Liver (tissue), 9 donors: ENCODE data around the gene FOXF2. TPM values are rescaled to one million over a fixed set of nuclear protein-coding genes. Genes with fewer than 3 reads are reported as not detected.

Experiments used
- DNase-seq: peaks from one replicate; pipeline ENCODE4 v3.0.0-alpha.2; 2017; ENCODE audit warnings: low spot score
- H3K27ac ChIP-seq, 2 donors: one replicate each; pipeline ENCODE4 v1.7.0; 2013; ENCODE audit warnings: inconsistent platforms in 2 of 2, low read length in 2 of 2, control low read depth in 1 of 2, low read depth in 1 of 2, mild to moderate bottlenecking in 1 of 2
- H3K27me3 ChIP-seq, 4 donors: one replicate each; pipeline versions ENCODE4 v1.6.1 to v1.7.0; 2013; ENCODE audit warnings: low read length in 3 of 4, inconsistent platforms in 1 of 4, mild to moderate bottlenecking in 1 of 4, moderate library complexity in 1 of 4; ENCODE audit not compliant: control insufficient read depth in 4 of 4, insufficient read depth in 4 of 4
- H3K36me3 ChIP-seq, 4 donors: one replicate each; pipeline versions ENCODE4 v1.6.1 to v1.7.0; 2013; ENCODE audit warnings: low read length in 3 of 4, mild to moderate bottlenecking in 3 of 4, low read depth in 1 of 4, moderate library complexity in 1 of 4; ENCODE audit not compliant: control insufficient read depth in 4 of 4, insufficient read depth in 3 of 4
- H3K4me1 ChIP-seq, 4 donors: one replicate each; pipeline versions ENCODE4 v1.6.1 to v1.7.0; 2013; ENCODE audit warnings: low read length in 3 of 4, mild to moderate bottlenecking in 3 of 4, moderate library complexity in 1 of 4; ENCODE audit not compliant: control insufficient read depth in 4 of 4, insufficient read depth in 4 of 4
- H3K4me3 ChIP-seq, 3 donors: one replicate each; pipeline versions ENCODE4 v1.6.1 to v1.7.0; 2013; ENCODE audit warnings: low read length in 3 of 3, control low read depth in 1 of 3, low read depth in 1 of 3, mild to moderate bottlenecking in 1 of 3
- H3K9ac ChIP-seq, 2 donors: one replicate each; pipeline ENCODE4 v1.7.0; 2013; ENCODE audit warnings: low read length in 2 of 2, mild to moderate bottlenecking in 2 of 2, moderate library complexity in 2 of 2, control low read depth in 1 of 2, low read depth in 1 of 2
- H3K9me3 ChIP-seq, 4 donors: one replicate each; pipeline versions ENCODE4 v1.6.1 to v1.7.0; 2013; ENCODE audit warnings: low read length in 3 of 4; ENCODE audit not compliant: control insufficient read depth in 4 of 4
- EGR1 ChIP-seq, 2 donors: IDR thresholded peaks; 2 replicates each; pipeline ENCODE4 v1.6.1; 2016 to 2018; ENCODE audit warnings: antibody characterized with exemption in 2 of 2, low read depth in 2 of 2
- FOXA1 ChIP-seq: IDR thresholded peaks from 2 replicates; pipeline ENCODE4 v1.6.1; 2016; ENCODE audit warnings: antibody characterized with exemption
- FOXA2 ChIP-seq: IDR thresholded peaks from 2 replicates; pipeline ENCODE4 v1.6.1; 2016; ENCODE audit warnings: antibody characterized with exemption
- GABPA ChIP-seq, 2 donors: IDR thresholded peaks in 1 of 2; conservative IDR thresholded peaks in 1 of 2; 2 replicates each; pipeline ENCODE4 v1.6.1; 2016; ENCODE audit warnings: antibody characterized with exemption in 2 of 2, mild to moderate bottlenecking in 1 of 2, moderate library complexity in 1 of 2
- HNF4A ChIP-seq, 2 donors: conservative IDR thresholded peaks; 2 replicates each; pipeline ENCODE4 v1.6.1; 2016; ENCODE audit warnings: antibody characterized with exemption in 2 of 2, mild to moderate bottlenecking in 2 of 2
- RAD21 ChIP-seq, 2 donors: IDR thresholded peaks; 2 replicates each; pipeline ENCODE4 v1.6.1; 2016; ENCODE audit warnings: antibody characterized with exemption in 2 of 2, mild to moderate bottlenecking in 2 of 2
- REST ChIP-seq: IDR thresholded peaks from 2 replicates; pipeline ENCODE4 v1.6.1; 2016; ENCODE audit warnings: antibody characterized with exemption, mild to moderate bottlenecking
- RXRA ChIP-seq, 2 donors: IDR thresholded peaks; 2 replicates each; pipeline ENCODE4 v1.6.1; 2017 to 2018; ENCODE audit warnings: antibody characterized with exemption in 2 of 2, mild to moderate bottlenecking in 1 of 2
- TAF1 ChIP-seq: conservative IDR thresholded peaks from 2 replicates; pipeline ENCODE4 v1.6.1; 2016; ENCODE audit warnings: antibody characterized with exemption, mild to moderate bottlenecking
- YY1 ChIP-seq: IDR thresholded peaks from 2 replicates; pipeline ENCODE4 v1.6.1; 2016; ENCODE audit warnings: antibody characterized with exemption, mild to moderate bottlenecking
- WGBS: extraction: QIAGEN DNeasy Blood & Tissue Kit; methylation state at CpG from one replicate; pipeline ENCODE4 v1.1.7; 2013; 5-methylcytosine and 5-hydroxymethylcytosine counted together
- polyA plus RNA-seq, 2 donors: library from polyadenylated mRNA; stranded (reverse) in 1 of 2; unstranded in 1 of 2; fragments of 200-250 nt in 1 of 2; fragments of >200 nt in 1 of 2; fragmentation: Nextera tagmentation in 1 of 2; extraction: Ambion mirVana in 1 of 2; gene quantifications; one replicate each; pipeline versions ENCODE4 v1.2.1 to v1.2.3, GENCODE V29; 2013 to 2015
- total RNA-seq, 2 donors: library from RNA; depleted of rRNA; stranded (reverse); fragments of >200 nt; gene quantifications; one replicate each; pipeline ENCODE4 v1.2.3, GENCODE V29; 2014
- TF ChIP-seq, protein P1 (sequence below): fragments of 150-350 bp; IDR thresholded peaks from 2 replicates; pipeline ENCODE4 v1.5.1; 2017; ENCODE audit warnings: improper control_type of control experiment, low read depth, low read length; ENCODE audit not compliant: missing input control
- donor health status: healthy.
- donor health status: healthy.
- donor health status: healthy.
- donor health status: healthy.
- donor health status: healthy.

The FOXF2 gene
- total and polyA plus RNA-seq, 4 donors: 0.05 TPM; not detected in 3

GRCh38 chr6:1399085-1399780, 9.9 kb downstream of the FOXF2 start (continued):
- TF ChIP-seq, protein P1, sequence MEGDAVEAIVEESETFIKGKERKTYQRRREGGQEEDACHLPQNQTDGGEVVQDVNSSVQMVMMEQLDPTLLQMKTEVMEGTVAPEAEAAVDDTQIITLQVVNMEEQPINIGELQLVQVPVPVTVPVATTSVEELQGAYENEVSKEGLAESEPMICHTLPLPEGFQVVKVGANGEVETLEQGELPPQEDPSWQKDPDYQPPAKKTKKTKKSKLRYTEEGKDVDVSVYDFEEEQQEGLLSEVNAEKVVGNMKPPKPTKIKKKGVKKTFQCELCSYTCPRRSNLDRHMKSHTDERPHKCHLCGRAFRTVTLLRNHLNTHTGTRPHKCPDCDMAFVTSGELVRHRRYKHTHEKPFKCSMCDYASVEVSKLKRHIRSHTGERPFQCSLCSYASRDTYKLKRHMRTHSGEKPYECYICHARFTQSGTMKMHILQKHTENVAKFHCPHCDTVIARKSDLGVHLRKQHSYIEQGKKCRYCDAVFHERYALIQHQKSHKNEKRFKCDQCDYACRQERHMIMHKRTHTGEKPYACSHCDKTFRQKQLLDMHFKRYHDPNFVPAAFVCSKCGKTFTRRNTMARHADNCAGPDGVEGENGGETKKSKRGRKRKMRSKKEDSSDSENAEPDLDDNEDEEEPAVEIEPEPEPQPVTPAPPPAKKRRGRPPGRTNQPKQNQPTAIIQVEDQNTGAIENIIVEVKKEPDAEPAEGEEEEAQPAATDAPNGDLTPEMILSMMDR: no peak

DNA sequence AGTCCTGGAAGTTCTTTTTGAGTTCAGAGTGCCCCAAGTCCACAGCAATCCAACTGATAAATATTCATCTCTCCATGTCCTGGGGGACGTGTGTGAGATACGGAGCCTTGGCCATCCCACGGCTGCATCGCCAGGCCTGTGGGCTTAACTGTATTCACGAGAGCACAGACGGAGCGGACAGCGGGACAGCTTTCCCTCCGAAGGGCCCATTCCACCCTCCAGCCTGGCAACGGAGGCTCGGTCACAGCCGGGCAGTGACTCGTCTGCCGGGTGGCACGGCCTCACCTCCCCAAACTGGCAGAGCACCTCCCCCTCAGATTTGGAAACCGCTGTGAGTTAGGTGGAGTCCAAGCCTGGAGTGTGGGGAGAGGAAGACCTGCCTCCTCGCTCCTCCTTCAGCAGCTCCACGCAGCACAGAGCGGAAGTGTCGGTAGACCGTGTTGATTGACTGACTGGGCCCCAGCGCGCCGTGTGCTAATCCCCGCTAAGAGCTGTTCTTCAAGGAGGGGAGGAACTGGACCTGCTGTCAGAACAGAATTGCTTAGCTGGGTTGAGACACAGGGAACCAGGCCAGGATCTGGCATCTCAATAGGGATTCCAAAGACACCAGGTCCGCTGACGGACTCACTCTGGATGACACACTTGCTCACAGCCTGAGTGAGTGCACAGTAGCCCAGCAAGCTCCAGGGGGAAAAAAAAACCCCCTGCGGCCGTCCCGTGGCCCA, 10.9 kb downstream of the FOXF2 start:
- WGBS: 92% methylated on average over 30 of the region's 30 CpGs
- Histone ChIP-seq H3K36me3 (no peaks in the 10 kb centered on the region), H3K9ac (no peak overlapping the region), H3K4me3 (no peak overlapping the region), H3K27me3 (peaks cover 2 to 14% (median 10%) of the 10 kb centered on the region in 4 donors), H3K27ac (no peak overlapping the region), H3K4me1 (no peaks in the 10 kb centered on the region), H3K9me3 (peaks cover 0 to 3% (median under 1%) of the 10 kb centered on the region in 4 donors)
- TF ChIP-seq FOXA1: no peak
- TF ChIP-seq, protein P1: no peak
- TF ChIP-seq TAF1: no peak
- TF ChIP-seq REST: no peak
- TF ChIP-seq HNF4A (conservative IDR thresholded peaks at IDR 0.05): no peak
- no peak for TF ChIP-seq YY1
- TF ChIP-seq EGR1 (IDR thresholded peaks at IDR 0.05; ENCODE audit: low read depth in 2 of 2): no peak
- DNase-seq: no peak

- Histone ChIP-seq H3K36me3 (no peaks in the 10 kb centered on the region), H3K27me3 (peaks cover 0 to 2% (median 0%) of the 10 kb centered on the region in 4 donors), H3K9me3 (peaks cover 0 to 3% (median under 1%) of the 10 kb centered on the region in 4 donors), H3K4me3 (no peak overlapping the region), H3K9ac (no peak overlapping the region), H3K27ac (no peak overlapping the region), H3K4me1 (no peaks in the 10 kb centered on the region)
- TF ChIP-seq REST (no peak), HNF4A (conservative IDR thresholded peaks at IDR 0.05) (no peak), GABPA (IDR thresholded peaks at IDR 0.05 in 1 of 2, conservative IDR thresholded peaks at IDR 0.05 in 1 of 2) (no peak), TAF1 (no peak), RAD21 (IDR thresholded peaks at IDR 0.05) (no peak), RXRA (IDR thresholded peaks at IDR 0.05) (no peak), FOXA2 (no peak)
- TF ChIP-seq, protein P1: no peak
- DNase-seq: no peak
- 82% methylated on average over 16 of the region's 16 CpGs for WGBS
Measured at GRCh38 chr6:1402369-1402768, 13.0 kb downstream of the FOXF2 start.
